Liver (tissue), 3 donors: Measurements from ENCODE around the gene GNAI2.

ENCODE experiments used
- CTCF ChIP-seq: fragments of 150-350 bp; IDR thresholded peaks from 2 replicates; pipeline ENCODE4 v1.5.1; 2017; ENCODE audit warnings: improper control_type of control experiment, low read depth, low read length; ENCODE audit not compliant: missing input control
- FOXA1 ChIP-seq: IDR thresholded peaks from 2 replicates; pipeline ENCODE4 v1.6.1; 2016; ENCODE audit warnings: antibody characterized with exemption
- TAF1 ChIP-seq: conservative IDR thresholded peaks from 2 replicates; pipeline ENCODE4 v1.6.1; 2016; ENCODE audit warnings: antibody characterized with exemption, mild to moderate bottlenecking
- YY1 ChIP-seq: IDR thresholded peaks from 2 replicates; pipeline ENCODE4 v1.6.1; 2016; ENCODE audit warnings: antibody characterized with exemption, mild to moderate bottlenecking
- donor health status: healthy.
- donor health status: healthy.

DNA sequence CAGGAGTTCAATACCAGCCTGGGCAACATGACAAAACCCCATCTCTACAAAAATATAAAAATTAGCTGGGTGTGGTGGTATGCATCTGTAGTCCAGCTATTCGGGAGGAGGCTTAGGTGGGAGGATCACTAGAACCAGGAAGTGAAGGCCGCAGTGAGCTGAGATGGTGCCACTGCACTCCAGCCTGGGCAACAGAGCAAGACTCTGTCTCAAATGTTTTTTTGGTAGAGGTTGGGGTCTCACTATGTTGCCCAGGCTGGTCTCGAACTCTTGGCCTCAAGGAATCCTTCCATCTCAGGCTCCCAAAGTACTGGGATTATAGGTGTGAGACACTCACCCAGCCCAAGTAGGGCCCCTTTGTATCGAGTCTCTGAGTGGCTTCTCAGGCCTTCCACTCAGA lies 58.1 kb downstream of the GNAI2 start:
- no peak for TF ChIP-seq CTCF
- no peak for TF ChIP-seq YY1
- no peak for TF ChIP-seq TAF1
- no peak for TF ChIP-seq FOXA1
